MM.1S (cell line): Measurements from ENCODE around the gene SLC37A3.

ENCODE experiments used
- EZH2 ChIP-seq: fragments of 300-600 bp; sonication (generic); optimal IDR thresholded peaks from 2 replicates; pipeline ENCODE3; 2017; ENCODE audit warnings: low read depth, mild to moderate bottlenecking, antibody characterized with exemption, low read length, mixed read lengths
- EZH2phosphoT487 ChIP-seq: fragments of 300-600 bp; sonication (generic); IDR thresholded peaks from 2 replicates; pipeline ENCODE4 v1.6.1; 2018; ENCODE audit warnings: antibody characterized with exemption, low read length
- TF ChIP-seq, protein P1 (sequence below): fragments of 300-600 bp; sonication (generic); IDR thresholded peaks from 2 replicates; pipeline ENCODE4 v1.5.1; 2016; ENCODE audit warnings: antibody characterized with exemption, low read length, mixed read lengths

DNA sequence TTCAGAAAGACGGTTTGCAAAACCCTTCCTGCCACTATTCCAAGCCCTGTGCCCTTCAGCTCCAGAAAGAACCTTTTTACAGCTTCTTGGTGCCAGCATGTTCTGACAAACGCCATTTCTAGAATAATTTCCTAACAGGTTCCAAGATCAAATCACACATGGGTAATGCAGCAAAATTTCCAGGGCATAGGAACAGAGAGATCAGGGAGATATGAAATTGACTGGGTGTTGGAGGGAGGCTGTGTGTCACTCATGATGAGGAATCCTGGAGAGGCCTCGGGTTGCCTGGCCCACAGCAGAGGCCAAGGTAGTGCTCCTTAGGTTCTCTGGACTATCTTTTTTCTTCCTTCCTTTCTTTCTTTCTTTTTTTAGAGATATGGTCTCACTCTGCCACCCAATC is 35.1 kb upstream of the SLC37A3 start:
- TF ChIP-seq, protein P1, sequence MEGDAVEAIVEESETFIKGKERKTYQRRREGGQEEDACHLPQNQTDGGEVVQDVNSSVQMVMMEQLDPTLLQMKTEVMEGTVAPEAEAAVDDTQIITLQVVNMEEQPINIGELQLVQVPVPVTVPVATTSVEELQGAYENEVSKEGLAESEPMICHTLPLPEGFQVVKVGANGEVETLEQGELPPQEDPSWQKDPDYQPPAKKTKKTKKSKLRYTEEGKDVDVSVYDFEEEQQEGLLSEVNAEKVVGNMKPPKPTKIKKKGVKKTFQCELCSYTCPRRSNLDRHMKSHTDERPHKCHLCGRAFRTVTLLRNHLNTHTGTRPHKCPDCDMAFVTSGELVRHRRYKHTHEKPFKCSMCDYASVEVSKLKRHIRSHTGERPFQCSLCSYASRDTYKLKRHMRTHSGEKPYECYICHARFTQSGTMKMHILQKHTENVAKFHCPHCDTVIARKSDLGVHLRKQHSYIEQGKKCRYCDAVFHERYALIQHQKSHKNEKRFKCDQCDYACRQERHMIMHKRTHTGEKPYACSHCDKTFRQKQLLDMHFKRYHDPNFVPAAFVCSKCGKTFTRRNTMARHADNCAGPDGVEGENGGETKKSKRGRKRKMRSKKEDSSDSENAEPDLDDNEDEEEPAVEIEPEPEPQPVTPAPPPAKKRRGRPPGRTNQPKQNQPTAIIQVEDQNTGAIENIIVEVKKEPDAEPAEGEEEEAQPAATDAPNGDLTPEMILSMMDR: no peak
- TF ChIP-seq EZH2phosphoT487: no peak
- no peak for TF ChIP-seq EZH2
